Inflammatory macrophage treated with lipopolysaccharide for 1 hour (primary cell): Measurements from ENCODE around the gene SLC30A10.
A peak's percentile ranks its signal among the peaks of the same experiment; 100 is the strongest.
"Not testable (repeated sequence)": the region's sequence is repeated elsewhere in the genome, so short reads cannot be mapped to it uniquely, and the experiment has no call there.

Source experiments
- DNase-seq, 2 donors: peaks; one replicate each; pipeline ENCODE4 v3.0.0-alpha.2; 2020 to 2022

SLC30A10 gene

DNA sequence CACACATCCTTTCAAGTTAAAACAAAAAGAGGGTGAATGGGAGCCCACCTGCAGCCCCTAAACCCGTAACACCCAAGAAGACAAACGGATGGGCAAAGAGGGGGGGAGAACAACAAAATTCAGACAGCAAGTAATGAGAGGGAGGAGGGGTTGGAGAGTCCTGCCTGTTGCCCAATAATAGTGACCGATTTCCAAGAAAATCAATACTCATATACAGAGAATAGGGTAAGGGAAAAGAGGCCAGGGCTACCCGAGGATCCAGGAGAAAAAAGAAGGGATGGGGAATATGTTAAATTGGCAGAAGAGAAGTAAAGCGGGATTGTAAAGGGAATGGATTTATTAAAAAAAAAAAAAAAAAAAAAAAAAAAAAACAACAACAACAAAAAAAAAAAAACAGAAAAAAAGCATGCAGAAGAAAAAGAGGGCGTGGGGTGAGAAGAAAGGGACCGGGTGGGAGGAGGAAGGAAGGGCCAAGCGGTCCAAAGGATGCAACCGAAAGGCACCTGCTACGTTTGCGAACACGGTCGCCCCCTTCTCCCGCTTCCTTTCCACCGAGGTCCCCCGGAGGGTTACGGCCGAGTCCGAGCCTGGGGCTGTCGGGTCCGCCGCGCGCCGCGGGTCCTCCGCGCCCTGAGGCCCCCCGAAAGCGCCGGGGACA is 930 bp downstream of the SLC30A10 start:
- DNase-seq, result no peak

DNA sequence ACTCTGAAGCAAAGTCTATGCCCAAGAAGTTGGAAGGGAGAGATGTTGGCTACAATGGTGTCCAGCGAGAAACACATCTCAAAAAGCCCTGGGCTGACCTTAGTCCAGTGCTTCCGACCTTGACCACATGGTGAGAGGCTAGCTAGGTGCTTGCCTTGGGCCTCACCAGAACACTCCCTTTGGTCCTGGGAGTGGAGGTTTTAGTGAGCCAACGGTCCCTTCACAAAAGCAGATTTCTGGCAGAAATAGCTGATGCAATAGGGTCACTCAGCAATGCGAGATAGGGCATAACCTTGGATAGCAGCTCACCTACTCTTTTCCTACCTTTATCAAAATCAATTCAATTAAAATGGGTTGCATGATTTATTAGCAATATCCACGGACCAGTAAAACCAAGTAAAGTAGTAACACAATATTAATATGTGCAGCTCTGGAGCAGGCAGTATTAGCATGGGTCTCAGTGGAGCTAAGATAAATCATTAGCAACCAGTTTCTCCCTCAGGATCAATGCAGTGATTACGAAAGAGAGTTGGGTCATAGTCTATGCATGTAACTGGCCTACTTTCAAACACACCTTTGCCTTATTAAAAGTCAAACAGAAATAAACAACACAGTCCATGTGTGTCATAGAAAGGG is 1.9 kb downstream of the SLC30A10 start:
- DNase-seq, result no peak

DNA sequence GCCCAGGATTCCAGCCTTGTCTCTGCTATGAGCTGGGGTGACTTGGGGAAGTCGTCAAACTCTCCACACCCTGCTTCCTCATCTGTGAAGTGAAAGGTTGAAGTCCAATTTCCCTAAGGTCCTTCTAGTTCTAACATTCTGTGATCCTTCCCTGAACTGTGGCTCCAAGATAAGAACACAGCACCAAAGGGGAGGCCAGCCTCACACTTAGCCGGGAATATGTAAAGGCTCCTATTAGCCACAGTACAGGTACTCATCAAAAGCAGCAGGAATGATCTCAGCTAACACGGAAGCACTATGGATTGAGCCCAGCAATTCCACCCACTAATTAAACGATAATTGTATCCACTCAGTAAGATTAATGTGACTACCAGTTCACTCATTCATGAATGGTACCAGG is 4.0 kb downstream of the SLC30A10 start:
- DNase-seq, result no peak

DNA sequence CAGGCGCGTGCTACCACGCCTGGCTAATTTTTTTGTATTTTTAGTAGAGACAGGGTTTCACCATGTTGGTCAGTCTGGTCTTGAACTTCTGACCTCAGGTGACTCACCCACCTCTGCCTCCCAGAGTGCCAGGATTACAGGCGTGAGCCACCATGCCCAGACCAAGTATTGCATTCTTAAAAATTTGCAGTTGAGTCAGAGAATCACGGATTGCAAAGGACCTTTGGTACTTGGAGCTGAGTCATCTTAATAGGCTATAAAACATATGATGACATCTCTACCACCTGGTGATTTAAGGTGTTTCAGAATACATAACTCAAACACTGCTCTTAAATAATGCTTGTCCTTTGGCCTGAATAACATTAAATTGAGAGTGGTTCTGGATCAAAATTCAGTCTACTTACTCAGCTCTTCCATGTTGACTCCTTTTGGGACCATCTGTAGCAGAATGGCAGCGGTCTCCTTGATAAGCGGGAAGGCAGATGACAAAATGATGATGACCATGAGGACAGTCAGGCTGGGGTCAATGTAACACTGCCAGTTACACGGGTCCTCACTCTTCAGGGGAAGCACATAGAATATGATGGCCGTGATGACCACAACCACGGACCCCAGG is 10.4 kb downstream of the SLC30A10 start:
- no peak for DNase-seq

DNA sequence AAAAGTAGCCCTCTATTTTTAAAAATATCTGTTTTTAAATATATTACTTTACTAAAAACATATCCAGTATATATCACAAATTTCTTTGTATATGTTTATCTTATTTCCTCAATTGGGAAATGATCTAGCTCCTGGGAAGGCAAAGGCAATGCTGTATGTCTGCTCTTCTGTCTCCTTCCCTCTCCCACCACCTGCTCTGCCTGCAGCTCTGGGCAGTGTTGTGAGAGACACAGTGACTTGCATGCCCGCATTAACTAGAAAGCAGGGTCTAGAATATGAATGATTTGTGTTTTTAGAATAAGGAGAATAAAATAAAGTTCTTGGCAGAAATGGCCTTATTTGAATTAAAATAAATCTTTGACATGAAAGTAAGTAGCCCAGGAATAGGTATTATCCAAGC is 11.1 kb downstream of the SLC30A10 start:
- DNase-seq, result no peak

DNA sequence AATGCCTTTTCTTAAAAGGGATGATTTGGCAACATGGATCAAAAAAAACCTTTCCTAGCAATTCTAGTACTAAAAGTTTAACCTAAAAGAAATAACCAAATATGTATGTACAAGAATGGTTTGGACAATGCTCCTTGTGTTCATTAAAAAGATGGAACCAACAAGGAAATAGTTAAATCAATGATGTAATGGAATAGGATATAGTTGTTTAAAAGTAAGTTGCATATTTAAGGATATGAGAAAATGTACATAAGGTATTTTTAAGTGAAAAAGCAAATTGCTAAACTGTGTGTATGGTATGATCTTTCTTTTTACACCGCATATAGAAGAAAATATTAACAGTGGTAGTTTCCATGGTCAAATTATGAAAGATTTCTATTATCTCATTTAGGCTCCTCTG is 12.1 kb downstream of the SLC30A10 start:
- no peak for DNase-seq

DNA sequence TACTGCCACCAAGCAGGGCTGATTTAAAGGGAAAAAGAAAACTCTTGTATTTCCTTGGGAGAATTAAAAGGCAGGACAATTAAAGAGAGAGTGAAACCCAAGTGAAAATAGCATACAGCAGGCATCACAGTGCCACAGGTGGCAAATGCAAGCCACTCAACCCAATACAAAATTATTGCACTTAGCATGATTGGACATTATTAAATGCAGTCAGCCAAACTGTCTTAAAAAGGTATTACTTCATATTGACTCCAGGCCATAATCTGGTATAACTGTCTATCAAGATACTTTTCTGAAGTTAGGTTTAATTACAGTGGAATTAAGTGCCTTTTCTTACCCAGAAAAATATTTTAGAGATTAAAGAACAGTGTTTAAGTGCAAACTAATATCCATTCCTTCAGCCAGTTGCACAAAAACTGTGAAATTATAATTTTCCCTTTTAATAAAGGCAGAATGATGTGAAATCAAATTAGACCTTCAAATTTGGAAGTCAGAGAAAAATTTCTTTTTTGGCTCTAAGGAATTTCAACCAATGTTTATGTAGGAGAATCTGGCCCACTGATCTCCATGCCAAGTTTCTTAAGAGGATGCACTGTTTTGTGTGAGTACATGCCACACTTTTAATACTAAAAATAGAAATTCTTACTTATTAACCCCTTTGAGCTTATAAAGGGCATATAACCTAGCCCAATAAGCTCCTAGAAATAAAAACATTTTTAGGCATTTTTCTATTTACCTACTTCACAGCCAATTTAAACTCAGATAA is 15.2 kb downstream of the SLC30A10 start:
- DNase-seq, result no peak

DNA sequence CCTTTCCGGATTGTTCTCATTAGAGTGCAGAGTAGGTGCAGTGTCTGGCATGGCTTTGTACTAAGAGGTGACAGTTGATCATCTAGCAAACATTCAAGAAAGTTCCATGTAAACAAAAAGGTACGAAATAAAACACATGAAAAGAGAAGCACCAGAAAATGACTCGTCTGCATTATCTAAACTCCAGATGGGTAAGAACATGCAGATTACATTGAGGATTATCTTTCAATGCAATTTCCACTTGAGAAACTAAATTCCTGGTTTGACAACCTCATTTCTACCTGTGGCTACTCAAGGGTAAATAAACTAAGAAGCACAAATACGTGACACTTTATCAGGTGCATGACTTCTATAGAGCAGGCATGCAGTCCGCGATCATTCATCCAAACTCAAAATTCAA is 17.6 kb downstream of the SLC30A10 start:
- DNase-seq, result no peak

DNA sequence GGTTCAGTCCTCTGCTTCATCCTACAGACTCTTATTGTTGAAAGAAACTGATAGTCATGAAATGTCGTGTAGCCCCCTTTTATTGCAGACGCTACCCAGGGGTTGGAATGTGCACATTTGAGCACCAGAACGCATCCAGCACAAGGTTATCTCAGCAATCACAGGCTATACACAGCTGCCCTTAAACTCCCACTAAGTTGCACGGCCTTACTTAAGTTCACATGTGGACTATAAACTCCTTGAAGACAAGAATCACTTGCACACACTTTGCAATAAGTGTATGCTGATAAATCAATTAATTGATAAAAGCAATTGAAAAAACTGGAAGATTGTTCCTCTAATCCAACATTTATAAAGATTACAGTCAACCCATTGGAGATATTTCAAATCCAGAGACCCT is 18.9 kb downstream of the SLC30A10 start:
- no peak for DNase-seq

DNA sequence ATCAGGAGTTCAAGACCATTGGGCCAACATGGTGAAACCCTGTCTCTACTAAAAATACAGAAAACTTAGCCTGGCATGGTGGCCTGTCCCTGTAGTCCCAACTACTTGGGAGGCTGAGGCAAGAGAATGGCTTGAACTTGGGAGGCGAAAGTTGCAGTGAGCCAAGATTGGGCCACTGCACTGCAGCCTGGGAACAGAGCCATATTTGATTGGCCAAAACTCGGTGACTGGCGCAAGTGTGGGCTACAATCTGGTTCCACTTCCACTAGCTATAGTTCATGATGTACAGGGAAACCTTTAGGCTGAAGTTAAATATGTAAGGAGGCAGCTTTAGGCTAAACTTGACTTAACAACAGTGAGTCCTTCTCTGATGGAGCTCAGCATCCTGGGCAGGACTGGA is 20.2 kb downstream of the SLC30A10 start:
- DNase-seq, result no peak

DNA sequence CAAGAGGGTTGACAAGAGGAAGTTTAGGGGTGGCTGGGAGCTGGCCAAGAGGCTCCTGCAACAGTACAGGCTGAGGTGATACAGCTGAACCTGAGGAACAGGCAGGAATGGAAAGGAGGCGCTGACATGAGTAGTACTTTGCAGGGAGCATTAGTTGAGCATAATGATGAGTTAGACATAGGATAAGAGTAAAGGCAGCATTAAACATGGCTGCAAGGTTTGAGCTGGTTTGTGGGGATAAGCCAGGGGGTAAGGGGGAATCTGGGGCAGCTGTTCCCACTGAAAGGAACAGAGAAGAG is 20.6 kb downstream of the SLC30A10 start:
- no peak for DNase-seq

DNA sequence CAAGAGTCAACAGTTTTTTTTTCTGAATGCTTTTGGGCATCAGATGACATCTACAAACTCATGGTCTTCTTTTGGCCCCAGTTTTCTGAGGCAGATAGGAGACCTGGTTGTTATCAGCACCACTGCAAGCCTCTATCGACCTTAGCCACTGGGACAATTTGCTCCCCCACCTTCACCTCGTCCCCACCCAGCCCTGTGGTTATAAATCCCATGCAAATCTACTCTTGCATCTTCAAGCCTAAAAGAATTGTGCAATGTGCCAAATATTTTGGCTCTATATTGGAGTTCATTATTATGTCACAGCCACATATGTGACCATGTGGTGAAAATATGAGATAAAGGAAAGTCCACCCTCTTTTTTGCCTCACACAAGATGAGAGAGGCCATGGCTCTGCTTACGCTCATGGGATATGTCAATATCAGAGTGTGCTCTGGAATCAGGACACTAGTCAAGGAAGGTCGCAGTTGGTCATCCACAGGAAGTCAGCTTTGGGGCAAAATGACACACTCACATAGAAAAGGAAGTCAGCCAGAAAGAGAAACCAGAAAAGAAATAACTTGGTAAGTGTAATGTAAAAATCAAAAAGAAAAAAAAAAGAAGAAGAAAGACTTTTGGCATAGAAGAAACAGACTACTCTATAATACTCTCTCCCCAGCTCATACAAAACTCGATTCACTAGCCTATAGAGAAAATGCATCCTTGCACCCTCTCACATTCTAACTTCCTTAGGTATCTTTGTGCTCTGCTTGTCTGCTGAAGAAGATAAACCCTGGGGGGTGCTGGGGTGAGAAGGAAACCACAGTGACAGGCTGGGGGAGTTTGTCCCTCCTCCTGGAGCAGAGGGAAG is 21.2 kb downstream of the SLC30A10 start:
- peak; percentile 21 to 33 for DNase-seq

DNA sequence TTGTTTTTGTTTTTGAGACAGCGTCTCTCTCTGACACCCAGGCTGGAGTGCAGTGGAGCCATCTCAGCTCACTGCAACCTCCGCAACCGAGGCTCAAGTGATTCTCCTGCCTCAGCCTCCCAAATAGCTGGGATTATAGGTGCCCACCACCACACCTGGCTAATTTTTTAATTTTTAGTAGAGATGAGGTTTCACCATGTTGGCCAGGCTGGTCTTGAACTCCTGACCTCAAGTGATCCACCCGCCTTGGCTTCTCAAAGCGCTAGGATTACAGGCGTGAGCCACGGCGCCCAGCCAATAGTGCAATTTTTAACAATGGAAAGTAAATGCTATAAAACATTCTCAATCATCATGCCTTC is 21.8 kb downstream of the SLC30A10 start:
- not testable (repeated sequence) for DNase-seq

DNA sequence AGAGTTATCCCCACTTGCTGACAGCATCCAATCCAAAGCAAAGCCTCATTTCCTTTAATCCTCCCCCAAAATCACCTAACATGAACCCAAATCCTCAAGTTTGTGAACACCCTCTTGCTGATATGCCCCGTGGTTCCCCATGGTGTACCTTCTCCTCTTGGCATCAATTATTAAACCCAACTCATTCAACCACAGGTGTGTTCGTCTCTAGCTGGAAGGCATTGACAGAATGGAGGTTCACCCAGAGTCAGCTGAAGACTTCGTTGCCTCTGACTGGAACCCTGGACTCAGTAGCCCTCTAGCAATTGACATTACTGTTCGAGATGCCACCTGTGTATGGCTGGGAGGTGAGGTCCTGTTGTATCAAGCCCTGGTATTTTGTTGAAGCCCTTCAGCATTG is 22.8 kb downstream of the SLC30A10 start:
- no peak for DNase-seq

DNA sequence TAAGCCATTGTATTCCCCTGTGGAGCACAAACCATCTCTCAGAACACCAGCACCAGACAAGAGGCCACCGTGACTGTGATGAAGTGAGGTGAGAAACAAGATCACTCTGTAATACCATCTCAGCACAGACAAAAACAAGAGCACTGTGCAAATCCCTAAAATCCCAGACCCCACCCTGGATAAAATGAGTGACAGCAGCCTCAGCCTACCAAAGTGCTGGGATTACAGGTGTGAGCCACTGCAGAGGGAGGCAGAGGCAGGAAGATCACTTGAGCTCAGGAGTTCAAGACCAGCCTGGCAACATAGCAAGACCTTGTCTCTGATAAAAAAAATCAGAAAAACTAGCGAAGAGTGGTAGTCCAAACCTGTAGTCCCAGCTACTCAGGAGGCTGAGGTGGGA is 23.4 kb downstream of the SLC30A10 start:
- no peak for DNase-seq

DNA sequence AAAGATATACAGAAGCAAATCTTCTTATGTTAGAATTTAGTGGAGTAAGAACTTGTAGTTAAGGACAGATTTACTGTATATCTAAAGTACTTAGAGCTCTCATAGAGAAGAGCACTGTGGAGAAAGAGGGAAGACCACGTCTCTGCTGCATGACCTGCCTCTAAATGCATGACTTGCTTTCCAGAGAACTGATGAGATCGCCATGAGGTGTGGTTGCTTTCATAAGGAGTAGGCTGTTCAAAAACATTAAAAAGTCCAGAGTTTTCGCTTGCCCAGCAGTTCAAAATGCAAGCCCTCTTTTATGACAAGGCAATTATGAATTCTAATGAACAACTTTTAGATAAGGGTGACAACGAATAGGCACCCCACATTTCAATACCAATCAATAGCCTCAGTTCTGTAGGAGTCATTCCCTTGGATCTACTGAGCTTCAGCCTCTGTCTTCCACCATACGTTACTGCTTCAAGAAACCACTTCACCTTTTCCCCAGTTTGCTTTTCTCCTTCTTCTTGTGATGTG is 24.9 kb downstream of the SLC30A10 start:
- DNase-seq, result no peak

DNA sequence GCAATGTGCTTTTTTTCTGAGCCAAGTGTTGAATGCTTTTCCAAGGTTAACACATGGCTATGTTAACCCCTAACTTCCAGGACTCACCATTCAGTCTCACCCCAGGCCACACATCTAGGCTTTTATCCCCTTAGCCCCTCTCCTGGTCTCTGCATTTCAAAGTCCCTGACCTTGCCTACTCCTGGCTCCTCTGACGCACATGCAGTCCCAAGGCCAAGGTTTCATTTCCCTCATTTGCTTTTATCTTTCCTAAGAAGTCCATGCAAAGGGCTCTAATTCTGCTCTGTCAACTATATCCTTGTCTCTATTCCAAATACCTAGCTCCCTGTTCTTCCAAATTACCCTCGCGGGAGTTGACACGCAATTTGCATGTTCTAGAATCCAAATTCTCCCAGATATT is 25.4 kb downstream of the SLC30A10 start:
- DNase-seq, result no peak

DNA sequence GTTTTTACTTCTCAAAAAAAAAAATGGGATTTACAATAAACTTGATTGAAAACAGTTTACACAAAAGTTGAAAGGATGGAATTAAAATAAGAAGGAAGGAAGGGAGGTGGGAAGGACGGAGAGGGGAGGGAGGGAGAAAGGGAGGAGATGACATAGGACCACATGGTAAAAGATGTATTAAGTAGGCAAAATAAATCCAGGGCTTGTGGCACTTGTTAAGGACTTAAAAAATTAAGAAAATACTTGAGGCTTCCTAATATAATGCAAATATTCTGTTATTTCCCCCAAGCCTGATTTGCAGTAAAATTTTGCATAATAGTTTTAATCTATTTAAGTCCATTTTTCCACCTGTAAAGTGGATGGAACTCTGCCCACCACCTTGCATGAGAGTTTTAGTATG is 27.5 kb downstream of the SLC30A10 start:
- DNase-seq, result no peak

DNA sequence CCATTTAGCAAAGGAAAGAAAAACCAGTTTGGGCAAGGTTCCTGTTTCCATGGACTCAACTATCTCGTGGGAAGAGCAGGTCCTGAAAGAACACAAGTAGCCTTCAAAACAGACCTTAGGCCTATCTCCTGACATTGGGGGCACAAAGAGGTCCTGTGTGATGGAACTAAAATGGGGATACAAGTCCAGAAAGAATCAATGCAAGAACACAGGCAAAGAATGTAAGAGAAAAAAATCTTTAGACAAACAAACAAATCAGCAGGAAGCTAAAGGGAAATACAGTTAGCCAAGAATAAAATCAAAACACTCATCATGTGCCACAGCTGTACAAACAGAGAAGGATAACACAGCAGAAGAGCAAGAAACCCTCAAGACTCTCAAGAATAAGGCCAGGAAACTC is 28.2 kb downstream of the SLC30A10 start:
- DNase-seq, result no peak

DNA sequence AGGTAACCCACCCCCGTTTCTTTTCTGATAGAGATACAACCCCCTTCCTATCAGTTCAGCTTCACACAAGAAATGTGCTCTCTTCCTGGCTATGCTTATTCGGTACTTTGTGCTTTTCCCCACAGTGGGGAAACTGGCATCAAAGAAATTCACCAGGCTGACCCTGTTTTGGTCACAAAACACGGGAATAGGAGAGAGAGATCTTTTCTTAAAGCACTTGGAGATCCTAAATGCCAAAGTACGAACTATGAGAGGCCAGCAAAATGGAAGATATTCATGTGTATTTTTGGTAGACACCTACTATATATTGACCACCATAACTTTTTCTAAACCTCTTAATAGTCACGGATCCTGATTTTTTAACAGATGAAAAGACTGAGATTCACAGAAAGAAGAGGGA is 30.0 kb downstream of the SLC30A10 start:
- no peak for DNase-seq

DNA sequence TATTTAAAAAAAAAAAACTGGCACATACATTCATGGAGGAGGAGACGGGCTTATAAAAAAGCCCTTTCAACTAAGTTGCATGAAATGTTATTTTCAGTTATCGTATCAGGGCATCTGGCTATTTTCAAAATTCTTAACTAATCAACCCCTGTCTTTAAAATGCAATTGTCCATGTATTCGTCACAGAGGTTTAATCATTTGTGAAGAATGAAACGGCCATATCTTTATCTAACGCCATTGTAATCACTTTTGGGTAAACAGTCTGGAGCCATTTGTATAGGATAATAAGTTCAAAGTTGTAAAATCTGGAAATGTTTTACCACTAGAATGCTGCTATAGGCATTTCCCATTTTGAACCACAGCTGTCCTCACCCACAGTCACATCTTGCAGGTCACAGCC is 30.4 kb downstream of the SLC30A10 start:
- no peak for DNase-seq

DNA sequence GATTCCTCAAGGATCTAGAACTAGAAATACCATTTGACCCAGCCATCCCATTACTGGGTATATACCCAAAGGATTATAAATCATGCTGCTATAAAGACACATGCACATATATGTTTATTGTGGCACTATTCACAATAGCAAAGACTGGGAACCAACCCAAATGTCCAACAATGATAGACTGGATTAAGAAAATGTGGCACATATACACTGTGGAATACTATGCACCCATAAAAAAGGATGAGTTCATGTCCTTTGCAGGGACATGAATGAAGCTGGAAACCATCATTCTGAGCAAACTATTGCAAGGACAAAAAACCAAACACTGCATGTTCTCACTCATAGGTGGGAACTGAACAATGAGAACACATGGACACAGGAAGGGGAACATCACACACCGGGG is 36.1 kb downstream of the SLC30A10 start:
- DNase-seq, result not testable (repeated sequence)

DNA sequence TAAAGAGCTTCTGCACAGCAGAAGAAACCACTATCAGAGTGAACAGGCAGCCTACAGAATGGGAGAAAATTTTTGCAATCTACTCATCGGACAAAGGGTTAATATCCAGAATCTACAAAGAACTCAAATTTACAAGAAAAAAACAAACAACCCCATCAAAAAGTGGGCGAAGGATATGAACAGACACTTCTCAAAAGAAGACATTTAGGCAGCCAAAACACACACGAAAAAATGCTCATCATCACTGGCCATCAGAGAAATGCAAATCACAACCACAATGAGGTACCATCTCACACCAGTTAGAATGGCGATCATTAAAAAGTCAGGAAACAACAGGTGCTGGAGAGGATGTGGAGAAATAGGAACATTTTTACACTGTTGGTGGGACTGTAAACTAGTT is 36.5 kb downstream of the SLC30A10 start:
- not testable (repeated sequence) for DNase-seq
